ENCODE measurements around the gene TBKBP1. TPM values are rescaled to one million over a fixed set of nuclear protein-coding genes. Genes with fewer than 3 reads are reported as not detected.
A peak's percentile ranks its signal among the peaks of the same experiment; 100 is the strongest.

Gene TBKBP1
- total RNA-seq, 4 donors from 2014 or later: 3.1 to 12.7 (median 7.9) TPM

GRCh38 chr17:47721725-47722124 lies 27.8 kb downstream of the TBKBP1 start:
- Histone ChIP-seq H3K9me3 (no peaks in the 10 kb centered on the region), H3K4me3 (peak overlapping the region in 1 of 4 donors; percentile 25), H3K27ac (no peak overlapping the region), H3K4me1 (peaks cover 10 to 24% (median 12%) of the 10 kb centered on the region in 3 donors), H3K36me3 (no peaks in the 10 kb centered on the region), H3K27me3 (peaks cover 0 to 95% (median 8%) of the 10 kb centered on the region in 4 donors)
- WGBS, 2 donors: 31 to 34% methylated on average over 5 to 8 of the region's 8 CpGs
- TF ChIP-seq CTCF (IDR thresholded peaks at IDR 0.05) (no peak), POLR2A (IDR thresholded peaks at IDR 0.05) (no peak)
- no peak for DNase-seq
- intact Hi-C loops (cut with DNase I): no loop called here

- Histone ChIP-seq H3K9me3 (no peaks in the 10 kb centered on the region), H3K4me1 (peaks cover 10 to 19% (median 12%) of the 10 kb centered on the region in 3 donors), H3K27ac (no peak overlapping the region), H3K36me3 (no peaks in the 10 kb centered on the region), H3K4me3 (no peak overlapping the region), H3K27me3 (peaks cover 0 to 97% (median 8%) of the 10 kb centered on the region in 4 donors)
- no peak for TF ChIP-seq POLR2A (IDR thresholded peaks at IDR 0.05)
- TF ChIP-seq CTCF (IDR thresholded peaks at IDR 0.05): no peak
- intact Hi-C loops (cut with DNase I): no loop called here
- DNase-seq: no peak
- WGBS, 2 donors: 52 to 67% methylated on average over 1 to 2 of the region's 2 CpGs
Measured at GRCh38 chr17:47724705-47725104, 30.7 kb downstream of the TBKBP1 start.

GRCh38 chr17:47725446-47726111 lies 31.6 kb downstream of the TBKBP1 start:
- Histone ChIP-seq H3K4me1 (peaks cover 10 to 16% (median 11%) of the 10 kb centered on the region in 3 donors), H3K27me3 (peaks cover 0 to 97% (median 8%) of the 10 kb centered on the region in 4 donors), H3K4me3 (no peak overlapping the region), H3K9me3 (no peaks in the 10 kb centered on the region), H3K27ac (no peak overlapping the region), H3K36me3 (no peaks in the 10 kb centered on the region)
- 52 to 78% methylated on average over 13 of the region's 13 CpGs for WGBS, 2 donors
- no peak for DNase-seq
- intact Hi-C loops (cut with DNase I): no loop called here
- TF ChIP-seq CTCF (IDR thresholded peaks at IDR 0.05) (no peak), POLR2A (IDR thresholded peaks at IDR 0.05) (no peak)

- TF ChIP-seq CTCF (IDR thresholded peaks at IDR 0.05): no peak
- TF ChIP-seq POLR2A (IDR thresholded peaks at IDR 0.05): no peak
- Histone ChIP-seq H3K4me3 (no peak overlapping the region), H3K4me1 (peaks cover 0 to 2% (median 0%) of the 10 kb centered on the region in 3 donors), H3K36me3 (no peaks in the 10 kb centered on the region), H3K27me3 (peaks cover 0 to 97% (median under 1%) of the 10 kb centered on the region in 4 donors), H3K9me3 (no peaks in the 10 kb centered on the region), H3K27ac (no peak overlapping the region)
- DNase-seq: no peak
- whole genome bisulfite sequencing, 2 donors: 75 to 79% methylated on average over 11 to 12 of the region's 12 CpGs
- intact Hi-C loops (cut with DNase I): no loop called here
Measured at GRCh38 chr17:47726796-47727703, 33.1 kb downstream of the TBKBP1 start.

GRCh38 chr17:47727704-47728036 lies 33.7 kb downstream of the TBKBP1 start:
- WGBS, 2 donors: 84 to 94% methylated on average over 2 to 5 of the region's 9 CpGs
- H3K9me3 ChIP-seq: no peaks in the 10 kb centered on the region
- no peak overlapping the region for H3K27ac ChIP-seq
- H3K36me3 ChIP-seq: no peaks in the 10 kb centered on the region
- no peak for TF ChIP-seq CTCF (IDR thresholded peaks at IDR 0.05)
- TF ChIP-seq POLR2A (IDR thresholded peaks at IDR 0.05): no peak
- intact Hi-C loops (cut with DNase I): no loop called here
- no peak overlapping the region for H3K4me3 ChIP-seq
- peaks cover 0 to 4% (median under 1%) of the 10 kb centered on the region in 3 donors for H3K4me1 ChIP-seq
- DNase-seq: no peak
- H3K27me3 ChIP-seq: peaks cover 0 to 98% (median 6%) of the 10 kb centered on the region in 4 donors

Measured in esophagus squamous epithelium (tissue), 5 donors.